HEK293T (cell line): ENCODE measurements around the gene CEP350.

Experiments
- CTCF ChIA-PET: fragments of 350-600 bp; formaldehyde crosslinking; extraction: SDS; loops from one replicate; lab custom pipeline; 2021; ENCODE audit warnings: antibody characterized with exemption, inconsistent platforms; lab: Yijun Ruan, JAX
- POLR2A ChIA-PET: fragments of 350-600 bp; formaldehyde crosslinking; extraction: SDS; loops from one replicate; lab custom pipeline; 2020; ENCODE audit warnings: antibody characterized with exemption, inconsistent platforms; lab: Yijun Ruan, JAX
- DNase-seq: peaks from one replicate; pipeline ENCODE4 v3.0.0; 2012; ENCODE audit warnings: mixed read lengths; ENCODE audit errors: extremely low spot score
- ARNT ChIP-seq: fragments of 450-650 bp; IDR thresholded peaks from 2 replicates; pipeline ENCODE4 v1.6.1; 2017; ENCODE audit warnings: mild to moderate bottlenecking
- BHLHE40 ChIP-seq: fragments of 450-650 bp; IDR thresholded peaks from 2 replicates; pipeline ENCODE4 v1.6.1; 2016; ENCODE audit warnings: mild to moderate bottlenecking, moderate library complexity, borderline replicate concordance
- CTBP1 ChIP-seq: fragments of 450-650 bp; IDR thresholded peaks from 2 replicates; pipeline ENCODE4 v1.6.1; 2016; ENCODE audit warnings: borderline replicate concordance
- ELF4 ChIP-seq: fragments of 450-650 bp; IDR thresholded peaks from 2 replicates; pipeline ENCODE4 v1.6.1; 2017; ENCODE audit warnings: antibody characterized with exemption
- FOXA1 ChIP-seq: fragments of 450-650 bp; IDR thresholded peaks from 2 replicates; pipeline ENCODE4 v1.6.1; 2016; ENCODE audit warnings: mild to moderate bottlenecking
- FOXK2 ChIP-seq: fragments of 450-650 bp; IDR thresholded peaks from 2 replicates; pipeline ENCODE4 v1.6.1; 2016; ENCODE audit warnings: mild to moderate bottlenecking
- FOXM1 ChIP-seq: fragments of 450-650 bp; IDR thresholded peaks from 2 replicates; pipeline ENCODE4 v1.6.1; 2017; ENCODE audit warnings: mild to moderate bottlenecking, borderline replicate concordance
- HDGF ChIP-seq: fragments of 450-650 bp; IDR thresholded peaks from 2 replicates; pipeline ENCODE4 v1.6.1; 2017; ENCODE audit warnings: antibody characterized with exemption, borderline replicate concordance
- L3MBTL2 ChIP-seq: fragments of 450-650 bp; conservative IDR thresholded peaks from 2 replicates; pipeline ENCODE4 v1.6.1; 2016; ENCODE audit warnings: mild to moderate bottlenecking
- LEF1 ChIP-seq: fragments of 450-650 bp; IDR thresholded peaks from 2 replicates; pipeline ENCODE4 v1.6.1; 2017; ENCODE audit warnings: mild to moderate bottlenecking, borderline replicate concordance
- NFRKB ChIP-seq: fragments of 450-650 bp; IDR thresholded peaks from 2 replicates; pipeline ENCODE4 v1.6.1; 2016; ENCODE audit warnings: mild to moderate bottlenecking, moderate library complexity
- PKNOX1 ChIP-seq: fragments of 450-650 bp; IDR thresholded peaks from 2 replicates; pipeline ENCODE4 v1.6.1; 2016
- SP1 ChIP-seq: fragments of 450-650 bp; IDR thresholded peaks from 2 replicates; pipeline ENCODE4 v1.6.1; 2017
- SUZ12 ChIP-seq: fragments of 450-650 bp; IDR thresholded peaks from 2 replicates; pipeline ENCODE4 v1.6.1; 2016; ENCODE audit warnings: mild to moderate bottlenecking
- TARDBP ChIP-seq: fragments of 450-650 bp; IDR thresholded peaks from 2 replicates; pipeline ENCODE4 v1.6.1; 2016
- ZNF384 ChIP-seq: fragments of 450-650 bp; IDR thresholded peaks from 2 replicates; pipeline ENCODE4 v1.6.1; 2016

Gene CEP350

GRCh38 chr1:179938752-179939151, 15.9 kb upstream of the CEP350 start:
- DNase-seq: peak; percentile 40
- ChIA-PET POLR2A (interaction anchor here (1.0 kb wide), 1 partner anchor 57 kb away, joined by 3 read pairs; the partner anchor contains the start of gene TOR1AIP1), CTCF (no interaction called here)
- TF ChIP-seq LEF1 (0 out of 2 replicates have a peak, but pooled peaks have one; percentile 13), HDGF (no peak), SP1 (no peak), ARNT (no peak), FOXM1 (no peak), NFRKB (no peak), PKNOX1 (peak; percentile 31), L3MBTL2 (no peak), SUZ12 (no peak), FOXA1 (no peak), ELF4 (no peak), FOXK2 (no peak), TARDBP (no peak), CTBP1 (no peak)

GRCh38 chr1:179939941-179940340, 14.7 kb upstream of the CEP350 start:
- CTCF ChIA-PET: interaction anchor here (0.8 kb wide), 1 partner anchor 358 kb away, joined by 4 read pairs; no protein-coding TSS in a partner anchor
- TF ChIP-seq ARNT (no peak), SUZ12 (no peak), CTBP1 (no peak), ZNF384 (no peak), PKNOX1 (no peak), ELF4 (no peak), SP1 (no peak), BHLHE40 (no peak), TARDBP (no peak)
- DNase-seq: no peak
- POLR2A ChIA-PET: interaction anchor here (1.0 kb wide), 1 partner anchor 58 kb away, joined by 3 read pairs; the partner anchor contains the start of gene TOR1AIP1

GRCh38 chr1:179941454-179941853, 13.2 kb upstream of the CEP350 start:
- POLR2A ChIA-PET: interaction anchor here (0.8 kb wide), 1 partner anchor 59 kb away, joined by 3 read pairs; the partner anchor contains the start of gene TOR1AIP1
- CTCF ChIA-PET: interaction anchor here (0.8 kb wide), 1 partner anchor 36 kb away, joined by 3 read pairs; no protein-coding TSS in a partner anchor
- TF ChIP-seq HDGF (no peak), ZNF384 (no peak), FOXM1 (no peak), FOXA1 (no peak), ARNT (no peak), L3MBTL2 (no peak), TARDBP (no peak), ELF4 (no peak), PKNOX1 (no peak), BHLHE40 (no peak), SUZ12 (no peak), SP1 (no peak), CTBP1 (no peak), NFRKB (no peak)

GRCh38 chr1:179950651-179951050, 4.0 kb upstream of the CEP350 start:
- no peak for DNase-seq
- POLR2A ChIA-PET: no interaction called here
- TF ChIP-seq HDGF (no peak), ARNT (no peak), NFRKB (no peak), ZNF384 (no peak)
- CTCF ChIA-PET: interaction anchor here (0.6 kb wide), 1 partner anchor 8 kb away, joined by 3 read pairs; no protein-coding TSS in a partner anchor

More at GRCh38 chr1:179941454-179941853, 13.2 kb upstream of the CEP350 start:
- DNase-seq: no peak

GRCh38 chr1:179951383-179952144, 3.0 kb upstream of the CEP350 start:
- CTCF ChIA-PET: no interaction called here
- POLR2A ChIA-PET: interaction anchor here (0.8 kb wide), 2 partner anchors 69 kb away, joined by 3 read pairs; no protein-coding TSS in a partner anchor
- DNase-seq: no peak
- TF ChIP-seq SUZ12 (no peak), LEF1 (no peak), FOXM1 (no peak), L3MBTL2 (no peak), ZNF384 (no peak), PKNOX1 (no peak), ARNT (no peak), FOXK2 (no peak), ELF4 (no peak), CTBP1 (no peak), NFRKB (no peak), TARDBP (no peak), SP1 (no peak)
